Measurements from ENCODE around the gene SLC43A3. TPM values are rescaled to one million over a fixed set of nuclear protein-coding genes. Genes with fewer than 3 reads are reported as not detected.

Gene SLC43A3
- total and polyA plus RNA-seq, 2 donors (not counting 3 experiments of a cell fraction or from before 2014, with no cell fraction given), result 68.9 to 104 TPM

- ChIA-PET POLR2A (no interaction called here), CTCF (interaction anchor here (0.7 to 1.9 kb wide), 4 partner anchors 27 to 84 kb away, joined by 3 to 9 read pairs (median 6); no protein-coding TSS in a partner anchor)
- Histone ChIP-seq H3K4me1 (ENCODE audit: control insufficient read depth, extremely low read depth, insufficient read depth, low read length) (peaks cover 22% of the 10 kb centered on the region), H3K27me3 (ENCODE audit: control insufficient read depth in 2 of 2, insufficient read depth in 2 of 2, low read length in 2 of 2) (peaks cover 4 to 9% of the 10 kb centered on the region in 2 experiments), H3K4me2 (ENCODE audit: insufficient read depth, low read length) (no peak overlapping the region), H2AFZ (ENCODE audit: low read depth, low read length) (no peak overlapping the region), H3K9me3 (replicated peaks; ENCODE audit: control insufficient read depth, insufficient read depth, low read length) (no peaks in the 10 kb centered on the region), H3K4me3 (replicated peaks in 1 of 3; ENCODE audit: insufficient read depth in 1 of 3, low read depth in 1 of 3, low read length in 3 of 3) (no peak overlapping the region), H3K9me1 (replicated peaks; ENCODE audit: control insufficient read depth, extremely low read depth, insufficient read depth, low read length) (no peaks in the 10 kb centered on the region), H3K79me2 (ENCODE audit: control insufficient read depth, insufficient read depth, low read length) (peaks cover 12% of the 10 kb centered on the region), H3K36me3 (ENCODE audit: control insufficient read depth in 2 of 2, extremely low read depth in 1 of 2, insufficient read depth in 2 of 2, low read length in 2 of 2) (no peaks in the 10 kb centered on the region), H4K20me1 (replicated peaks; ENCODE audit: control insufficient read depth, extremely low read depth, insufficient read depth, low read length) (no peaks in the 10 kb centered on the region), H3K27ac (ENCODE audit: insufficient read depth, low read depth, low read length) (no peak overlapping the region), H3K9ac (replicated peaks; ENCODE audit: extremely low read depth, insufficient read depth, low read length) (no peak overlapping the region)
- dilution Hi-C loops (cut with MboI; ENCODE audit: extremely low pct_ligation_motif_present, low sequenced_read_pairs), result no loop called here
- intact Hi-C loops (cut with micrococcal nuclease), result loop anchor here (10.0 kb wide), 1 partner anchor 575 kb away; no protein-coding TSS in a partner anchor
- BruUV-seq (replicated peaks), result no TSS peak
- FAIRE-seq, result no peak
- no peak for DNase-seq (ENCODE audit: low read depth, low spot score)
- TF ChIP-seq GATA2 (IDR thresholded peaks at IDR 0.05; ENCODE audit: insufficient read depth, insufficient read length, low read depth, low read length), result no peak
- no peak for TF ChIP-seq POLR2AphosphoS5 (IDR thresholded peaks at IDR 0.05; ENCODE audit: insufficient read depth, low read depth, low read length)
- TF ChIP-seq FOS (IDR thresholded peaks at IDR 0.05; ENCODE audit: borderline replicate concordance, insufficient read depth, low read length), result no peak
- TF ChIP-seq CTCF (IDR thresholded peaks at IDR 0.05; ENCODE audit: extremely low read depth in 1 of 2, insufficient read depth in 1 of 2, low read depth in 1 of 2, low read length in 2 of 2), result no peak
Observed at GRCh38 chr11:57429946-57430345, 3.0 kb upstream of the SLC43A3 start.

- intact Hi-C loops (cut with micrococcal nuclease) (loop anchor here (10.0 kb wide), 1 partner anchor 576 kb away; no protein-coding TSS in a partner anchor), dilution Hi-C loops (cut with MboI; ENCODE audit: extremely low pct_ligation_motif_present, low sequenced_read_pairs) (no loop called here)
- BruUV-seq (replicated peaks), result no TSS peak
- H3K27ac ChIP-seq (ENCODE audit: insufficient read depth, low read depth, low read length), result no peak overlapping the region
- no peak for DNase-seq (ENCODE audit: low read depth, low spot score)
- H3K4me1 ChIP-seq (ENCODE audit: control insufficient read depth, extremely low read depth, insufficient read depth, low read length), result peaks cover 33% of the 10 kb centered on the region
- no peak for FAIRE-seq
- no peaks in the 10 kb centered on the region for H4K20me1 ChIP-seq (replicated peaks; ENCODE audit: control insufficient read depth, extremely low read depth, insufficient read depth, low read length)
- H2AFZ ChIP-seq (ENCODE audit: low read depth, low read length), result no peak overlapping the region
- no peak overlapping the region for H3K4me3 ChIP-seq (replicated peaks in 1 of 3; ENCODE audit: insufficient read depth in 1 of 3, low read depth in 1 of 3, low read length in 3 of 3)
- H3K9me3 ChIP-seq (replicated peaks; ENCODE audit: control insufficient read depth, insufficient read depth, low read length), result no peaks in the 10 kb centered on the region
- H3K4me2 ChIP-seq (ENCODE audit: insufficient read depth, low read length), result no peak overlapping the region
- TF ChIP-seq CTCF (IDR thresholded peaks at IDR 0.05; ENCODE audit: extremely low read depth in 1 of 2, insufficient read depth in 1 of 2, low read depth in 1 of 2, low read length in 2 of 2), result no peak
- no peak for TF ChIP-seq EZH2 (IDR thresholded peaks at IDR 0.05; ENCODE audit: borderline replicate concordance, low read depth, low read length, severe bottlenecking)
- no peak for TF ChIP-seq MYC (IDR thresholded peaks at IDR 0.05; ENCODE audit: low read depth, low read length)
- no peak for TF ChIP-seq MAX (IDR thresholded peaks at IDR 0.05; ENCODE audit: insufficient read depth, insufficient read length)
- POLR2A ChIA-PET, result no interaction called here
- H3K9me1 ChIP-seq (replicated peaks; ENCODE audit: control insufficient read depth, extremely low read depth, insufficient read depth, low read length), result no peaks in the 10 kb centered on the region
- H3K79me2 ChIP-seq (ENCODE audit: control insufficient read depth, insufficient read depth, low read length), result peaks cover 18% of the 10 kb centered on the region
- no peak overlapping the region for H3K9ac ChIP-seq (replicated peaks; ENCODE audit: extremely low read depth, insufficient read depth, low read length)
- no peaks in the 10 kb centered on the region for H3K36me3 ChIP-seq (ENCODE audit: control insufficient read depth in 2 of 2, extremely low read depth in 1 of 2, insufficient read depth in 2 of 2, low read length in 2 of 2)
- H3K27me3 ChIP-seq (ENCODE audit: control insufficient read depth in 2 of 2, insufficient read depth in 2 of 2, low read length in 2 of 2), result peaks cover 4 to 5% of the 10 kb centered on the region in 2 experiments
- CTCF ChIA-PET, result interaction anchor here (1.2 kb wide), 1 partner anchor 48 kb away, joined by 3 read pairs; no protein-coding TSS in a partner anchor
Observed at GRCh38 chr11:57428643-57429042, 1.7 kb upstream of the SLC43A3 start.
